Putamen (tissue), 1 donor: ENCODE data around the gene FIG4.
A peak's percentile ranks its signal among the peaks of the same experiment; 100 is the strongest.
"Not testable (repeated sequence)": the region's sequence is repeated elsewhere in the genome, so short reads cannot be mapped to it uniquely, and the experiment has no call there.

Source experiments
- DNase-seq: peaks from one replicate; pipeline ENCODE4 v3.0.0-alpha.2; 2016; ENCODE audit warnings: low spot score

The FIG4 gene

GRCh38 chr6:109795994-109796555 is 105.0 kb downstream of the FIG4 start:
- no peak for DNase-seq

GRCh38 chr6:109799129-109799528 is 108.0 kb downstream of the FIG4 start:
- DNase-seq, result no peak

GRCh38 chr6:109799664-109800063 is 108.6 kb downstream of the FIG4 start:
- DNase-seq, result no peak

- DNase-seq, result no peak
Observed at GRCh38 chr6:109800771-109801170, 109.7 kb downstream of the FIG4 start.

- no peak for DNase-seq
Observed at GRCh38 chr6:109801794-109802193, 110.7 kb downstream of the FIG4 start.

- no peak for DNase-seq
Observed at GRCh38 chr6:109804020-109804419, 112.9 kb downstream of the FIG4 start.

GRCh38 chr6:109807881-109808280 is 116.8 kb downstream of the FIG4 start:
- DNase-seq, result no peak

- DNase-seq, result no peak
Observed at GRCh38 chr6:109808837-109809236, 117.7 kb downstream of the FIG4 start.

GRCh38 chr6:109815054-109815453 is 124.0 kb downstream of the FIG4 start:
- no peak for DNase-seq

GRCh38 chr6:109816452-109817374 is 125.6 kb downstream of the FIG4 start:
- DNase-seq, result no peak

- DNase-seq, result no peak
Observed at GRCh38 chr6:109820706-109821350, 129.7 kb downstream of the FIG4 start.

- no peak for DNase-seq
Observed at GRCh38 chr6:109821428-109821827, 130.3 kb downstream of the FIG4 start.

- no peak for DNase-seq
Observed at GRCh38 chr6:109824105-109824504, 133.0 kb downstream of the FIG4 start.

GRCh38 chr6:109826551-109826950 is 135.5 kb downstream of the FIG4 start:
- DNase-seq, result peak; percentile 67

- not testable (repeated sequence) for DNase-seq
Observed at GRCh38 chr6:109831352-109831751, 140.3 kb downstream of the FIG4 start.

- no peak for DNase-seq
Observed at GRCh38 chr6:109834131-109834530, 143.0 kb downstream of the FIG4 start.

- no peak for DNase-seq
Observed at GRCh38 chr6:109834595-109835437, 143.7 kb downstream of the FIG4 start.

- no peak for DNase-seq
Observed at GRCh38 chr6:109840034-109840433, 148.9 kb downstream of the FIG4 start.

- no peak for DNase-seq
Observed at GRCh38 chr6:109840796-109841195, 149.7 kb downstream of the FIG4 start.

GRCh38 chr6:109841869-109842268 is 150.8 kb downstream of the FIG4 start:
- no peak for DNase-seq

- DNase-seq, result no peak
Observed at GRCh38 chr6:109852713-109853112, 161.6 kb downstream of the FIG4 start.

- no peak for DNase-seq
Observed at GRCh38 chr6:109853426-109853825, 162.3 kb downstream of the FIG4 start.
